Measurements from ENCODE around the gene BID.

- TF ChIP-seq EZH2 (IDR thresholded peaks at IDR 0.05; ENCODE audit: borderline replicate concordance, insufficient read depth, low read length, poor library complexity, severe bottlenecking) (no peak), CTCF (IDR thresholded peaks at IDR 0.05; ENCODE audit: poor library complexity, severe bottlenecking) (no peak)
Observed at GRCh38 chr22:17780116-17780740, 6.0 kb upstream of the BID start.

Measured in neural cell (in vitro differentiated cells).